Stomach smooth muscle (tissue), 2 donors: ENCODE results near the gene SLITRK4.

Experiments
- H3K27ac ChIP-seq: one replicate; pipeline ENCODE4 v1.7.0; 2013; ENCODE audit warnings: mild to moderate bottlenecking, low read length, inconsistent platforms
- H3K27me3 ChIP-seq, 2 donors: one replicate each; pipeline ENCODE4 v1.7.0; 2013; ENCODE audit warnings: low read length in 2 of 2; ENCODE audit not compliant: insufficient read depth in 2 of 2, control insufficient read depth in 1 of 2
- H3K36me3 ChIP-seq, 2 donors: one replicate each; pipeline ENCODE4 v1.7.0; 2013; ENCODE audit warnings: low read length in 2 of 2; ENCODE audit not compliant: control insufficient read depth in 2 of 2, insufficient read depth in 2 of 2
- H3K4me1 ChIP-seq: one replicate; pipeline ENCODE4 v1.7.0; 2013; ENCODE audit warnings: low read length; ENCODE audit not compliant: control insufficient read depth, insufficient read depth
- H3K4me3 ChIP-seq, 2 donors: one replicate each; pipeline ENCODE4 v1.7.0; 2013; ENCODE audit warnings: low read length in 2 of 2
- H3K9ac ChIP-seq, 2 donors: one replicate each; pipeline ENCODE4 v1.7.0; 2013; ENCODE audit warnings: low read length in 2 of 2, mild to moderate bottlenecking in 1 of 2
- H3K9me3 ChIP-seq, 2 donors: one replicate each; pipeline ENCODE4 v1.7.0; 2013; ENCODE audit warnings: low read length in 2 of 2; ENCODE audit not compliant: control insufficient read depth in 2 of 2
- donor health status: healthy.
- donor health status: Pancreatic carcinoma.

SLITRK4 gene, protein sequence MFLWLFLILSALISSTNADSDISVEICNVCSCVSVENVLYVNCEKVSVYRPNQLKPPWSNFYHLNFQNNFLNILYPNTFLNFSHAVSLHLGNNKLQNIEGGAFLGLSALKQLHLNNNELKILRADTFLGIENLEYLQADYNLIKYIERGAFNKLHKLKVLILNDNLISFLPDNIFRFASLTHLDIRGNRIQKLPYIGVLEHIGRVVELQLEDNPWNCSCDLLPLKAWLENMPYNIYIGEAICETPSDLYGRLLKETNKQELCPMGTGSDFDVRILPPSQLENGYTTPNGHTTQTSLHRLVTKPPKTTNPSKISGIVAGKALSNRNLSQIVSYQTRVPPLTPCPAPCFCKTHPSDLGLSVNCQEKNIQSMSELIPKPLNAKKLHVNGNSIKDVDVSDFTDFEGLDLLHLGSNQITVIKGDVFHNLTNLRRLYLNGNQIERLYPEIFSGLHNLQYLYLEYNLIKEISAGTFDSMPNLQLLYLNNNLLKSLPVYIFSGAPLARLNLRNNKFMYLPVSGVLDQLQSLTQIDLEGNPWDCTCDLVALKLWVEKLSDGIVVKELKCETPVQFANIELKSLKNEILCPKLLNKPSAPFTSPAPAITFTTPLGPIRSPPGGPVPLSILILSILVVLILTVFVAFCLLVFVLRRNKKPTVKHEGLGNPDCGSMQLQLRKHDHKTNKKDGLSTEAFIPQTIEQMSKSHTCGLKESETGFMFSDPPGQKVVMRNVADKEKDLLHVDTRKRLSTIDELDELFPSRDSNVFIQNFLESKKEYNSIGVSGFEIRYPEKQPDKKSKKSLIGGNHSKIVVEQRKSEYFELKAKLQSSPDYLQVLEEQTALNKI

GRCh38 chrX:143635915-143636314 is at the start of gene SLITRK4:
Gene SLITRK4 (minus strand): TSS chrX:143636101. CDS start chrX:143631108, 4,993 bp downstream.
- Histone ChIP-seq H3K36me3 (no peaks in the 10 kb centered on the region), H3K4me3 (peak within 1 kb of the TSS; percentile 57 to 71), H3K9ac (peak within 1 kb of the TSS; percentile 21 to 22), H3K27me3 (peaks cover 8 to 11% of the 10 kb centered on the region in 2 donors), H3K27ac (no peak within 1 kb of the TSS), H3K9me3 (no peaks in the 10 kb centered on the region), H3K4me1 (peaks cover 5% of the 10 kb centered on the region)

GRCh38 chrX:143683486-143683885 is 47.6 kb upstream of the SLITRK4 start:
- Histone ChIP-seq H3K27ac (no peak overlapping the region), H3K36me3 (no peaks in the 10 kb centered on the region), H3K9me3 (no peaks in the 10 kb centered on the region), H3K4me3 (no peak overlapping the region), H3K27me3 (no peaks in the 10 kb centered on the region), H3K9ac (no peak overlapping the region), H3K4me1 (no peaks in the 10 kb centered on the region)

DNA sequence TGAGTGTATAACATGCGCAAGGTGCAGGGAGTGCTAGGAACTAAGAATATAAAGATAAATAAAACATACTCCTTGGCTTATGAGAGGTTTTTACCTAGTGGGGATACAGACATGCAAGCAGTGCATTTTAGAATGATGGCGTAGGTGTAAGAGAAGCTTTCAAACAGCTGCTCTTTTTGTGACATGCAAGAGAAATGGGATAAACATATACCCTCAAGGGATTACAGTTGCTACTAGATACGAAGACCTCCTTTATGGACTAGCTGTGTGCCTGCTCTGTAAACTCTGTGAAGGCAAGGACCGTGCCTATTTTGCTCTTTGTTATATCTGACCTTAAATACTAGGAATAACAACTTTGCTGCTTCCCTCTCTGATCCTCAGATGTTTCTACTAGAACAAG is 39.0 kb upstream of the SLITRK4 start:
- Histone ChIP-seq H3K4me1 (no peaks in the 10 kb centered on the region), H3K4me3 (no peak overlapping the region), H3K27me3 (peaks cover 0 to 4% of the 10 kb centered on the region in 2 donors), H3K9me3 (no peaks in the 10 kb centered on the region), H3K27ac (no peak overlapping the region), H3K36me3 (no peaks in the 10 kb centered on the region), H3K9ac (no peak overlapping the region)

- no peak overlapping the region for H3K9ac ChIP-seq
- H3K4me3 ChIP-seq = no peak overlapping the region
- H3K9me3 ChIP-seq = no peaks in the 10 kb centered on the region
- peaks cover 0 to 4% of the 10 kb centered on the region in 2 donors for H3K27me3 ChIP-seq
- H3K4me1 ChIP-seq = no peaks in the 10 kb centered on the region
- no peak overlapping the region for H3K27ac ChIP-seq
- H3K36me3 ChIP-seq = no peaks in the 10 kb centered on the region
Observed at GRCh38 chrX:143669395-143669794, 33.5 kb upstream of the SLITRK4 start.

DNA sequence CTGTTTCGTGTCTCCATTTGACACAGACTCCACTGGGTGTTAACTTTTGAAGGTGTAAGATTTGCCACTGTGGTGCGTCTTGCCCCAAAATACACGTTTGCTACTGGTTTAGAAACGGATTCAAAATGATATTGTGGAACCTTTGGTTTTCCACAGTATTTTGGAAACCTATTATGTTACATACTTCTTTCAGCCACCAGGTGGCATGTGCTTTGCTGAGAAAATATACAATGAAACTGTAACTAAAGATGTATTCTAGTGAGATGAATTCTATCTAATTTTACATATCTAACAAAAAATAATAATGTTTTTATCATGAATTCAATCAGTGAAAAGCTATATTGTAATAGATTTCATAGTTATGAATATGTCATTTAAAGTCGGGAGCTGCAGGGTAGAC is 28.4 kb upstream of the SLITRK4 start:
- no peak overlapping the region for H3K4me3 ChIP-seq
- H3K9me3 ChIP-seq = no peaks in the 10 kb centered on the region
- H3K27ac ChIP-seq = no peak overlapping the region

DNA sequence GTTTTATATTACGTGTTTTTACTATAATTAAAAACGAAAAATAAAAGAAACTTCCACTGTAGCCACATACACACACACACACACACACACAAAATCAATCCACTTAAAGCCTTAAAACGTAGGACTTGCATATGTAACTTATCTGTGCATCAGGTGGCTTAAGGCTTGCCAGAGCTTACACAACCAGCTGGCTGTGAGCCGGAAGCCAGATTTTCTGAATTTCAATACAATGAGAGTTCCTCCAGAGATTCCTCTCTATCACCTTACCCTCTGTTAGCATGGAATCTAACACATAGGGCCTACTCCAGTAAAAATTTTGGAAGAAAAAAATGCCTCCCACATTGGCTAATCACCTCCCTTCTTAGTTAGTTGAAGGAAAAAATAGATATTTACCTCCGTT is 27.9 kb upstream of the SLITRK4 start:
- H3K4me1 ChIP-seq = no peaks in the 10 kb centered on the region

More for the DNA sequence above, 28.4 kb upstream of the SLITRK4 start:
- H3K4me1 ChIP-seq = no peaks in the 10 kb centered on the region
- no peak overlapping the region for H3K9ac ChIP-seq
- no peaks in the 10 kb centered on the region for H3K36me3 ChIP-seq
- H3K27me3 ChIP-seq = no peaks in the 10 kb centered on the region

DNA sequence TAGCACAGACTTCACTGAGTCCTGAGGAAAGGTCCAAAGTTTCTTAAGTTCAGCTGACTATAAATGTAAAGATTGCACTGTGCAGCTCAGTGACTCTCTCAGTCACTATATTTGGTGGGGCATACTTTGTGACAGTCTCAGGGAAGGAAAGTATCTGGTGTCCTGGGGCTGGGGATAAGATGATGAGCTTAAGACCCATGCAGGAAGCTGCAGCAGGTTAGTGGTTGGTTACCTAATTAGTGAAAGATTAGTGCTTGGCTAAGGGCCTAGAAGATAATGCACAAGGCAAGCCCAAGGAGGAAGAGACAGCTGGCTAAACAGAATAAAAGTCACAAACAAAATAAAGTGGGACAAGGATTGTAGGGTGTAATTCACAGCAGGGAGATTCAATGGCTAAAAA is 25.4 kb upstream of the SLITRK4 start:
- no peaks in the 10 kb centered on the region for H3K4me1 ChIP-seq
- H3K27ac ChIP-seq = no peak overlapping the region
- no peaks in the 10 kb centered on the region for H3K36me3 ChIP-seq
- no peaks in the 10 kb centered on the region for H3K9me3 ChIP-seq
- H3K4me3 ChIP-seq = no peak overlapping the region
- no peak overlapping the region for H3K9ac ChIP-seq
- H3K27me3 ChIP-seq = no peaks in the 10 kb centered on the region

More for the DNA sequence above, 27.9 kb upstream of the SLITRK4 start:
- no peaks in the 10 kb centered on the region for H3K36me3 ChIP-seq
- H3K9ac ChIP-seq = no peak overlapping the region
- no peaks in the 10 kb centered on the region for H3K9me3 ChIP-seq
- H3K4me3 ChIP-seq = no peak overlapping the region
- H3K27me3 ChIP-seq = no peaks in the 10 kb centered on the region
- H3K27ac ChIP-seq = no peak overlapping the region

DNA sequence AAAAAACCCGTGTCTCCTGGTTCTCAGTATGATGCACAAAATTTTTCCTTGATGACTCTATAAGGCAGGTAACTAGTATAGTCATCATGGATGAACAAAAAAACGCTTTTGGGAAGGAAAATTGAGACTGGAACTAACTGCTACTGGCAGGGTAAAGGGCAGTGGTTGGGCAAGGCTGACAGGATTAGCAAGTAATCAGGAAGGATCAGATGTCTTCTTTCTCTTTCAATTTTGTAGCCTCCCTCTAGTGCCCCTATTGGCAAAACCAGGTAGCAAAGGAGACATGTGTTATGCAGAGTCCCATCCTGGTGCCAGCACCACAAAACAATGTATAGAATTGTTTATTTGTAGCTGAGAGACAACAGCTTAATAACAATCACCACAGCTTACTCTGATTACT is 12.8 kb upstream of the SLITRK4 start:
- H3K4me1 ChIP-seq = no peaks in the 10 kb centered on the region
- H3K4me3 ChIP-seq = no peak overlapping the region
- no peaks in the 10 kb centered on the region for H3K9me3 ChIP-seq
- no peak overlapping the region for H3K27ac ChIP-seq
- no peaks in the 10 kb centered on the region for H3K27me3 ChIP-seq
- no peaks in the 10 kb centered on the region for H3K36me3 ChIP-seq
- H3K9ac ChIP-seq = no peak overlapping the region

- no peaks in the 10 kb centered on the region for H3K9me3 ChIP-seq
- H3K4me3 ChIP-seq = no peak overlapping the region
- H3K27ac ChIP-seq = no peak overlapping the region
- H3K4me1 ChIP-seq = no peaks in the 10 kb centered on the region
- no peaks in the 10 kb centered on the region for H3K27me3 ChIP-seq
- H3K9ac ChIP-seq = no peak overlapping the region
- no peaks in the 10 kb centered on the region for H3K36me3 ChIP-seq
Observed at GRCh38 chrX:143642426-143642825, 6.5 kb upstream of the SLITRK4 start.

- no peak overlapping the region for H3K27ac ChIP-seq
- H3K4me1 ChIP-seq = peaks cover 4% of the 10 kb centered on the region
- no peak overlapping the region for H3K4me3 ChIP-seq
- H3K9me3 ChIP-seq = no peaks in the 10 kb centered on the region
- H3K36me3 ChIP-seq = no peaks in the 10 kb centered on the region
- H3K27me3 ChIP-seq = peaks cover 6 to 9% of the 10 kb centered on the region in 2 donors
- no peak overlapping the region for H3K9ac ChIP-seq
Observed at GRCh38 chrX:143636831-143637230, 930 bp upstream of the SLITRK4 start.
